Colonic mucosa (tissue), 4 donors: ENCODE measurements around the gene THRSP. TPM values are rescaled to one million over a fixed set of nuclear protein-coding genes. Genes with fewer than 3 reads are reported as not detected.
"Not testable (repeated sequence)": the region's sequence is repeated elsewhere in the genome, so short reads cannot be mapped to it uniquely, and the experiment has no call there.

Source experiments
- DNase-seq: peaks from one replicate; pipeline ENCODE4 v3.0.0-alpha.2; 2020
- H3K27ac ChIP-seq: fragments of 200-600 bp; one replicate; pipeline ENCODE4 v1.8.0; 2021
- H3K27me3 ChIP-seq: fragments of 200-600 bp; one replicate; pipeline ENCODE4 v1.8.0; 2021
- H3K36me3 ChIP-seq: fragments of 200-600 bp; one replicate; pipeline ENCODE4 v1.8.0; 2021
- H3K4me1 ChIP-seq: fragments of 200-600 bp; one replicate; pipeline ENCODE4 v1.8.0; 2021; ENCODE audit warnings: mild to moderate bottlenecking
- H3K4me3 ChIP-seq: fragments of 200-600 bp; one replicate; pipeline ENCODE4 v1.8.0; 2021
- H3K9ac ChIP-seq, 2 donors: one replicate each; pipeline ENCODE4 v1.7.0; 2013; ENCODE audit warnings: control low read depth in 2 of 2, low read depth in 2 of 2, low read length in 2 of 2
- H3K9me3 ChIP-seq: fragments of 200-600 bp; one replicate; pipeline ENCODE4 v1.8.0; 2021
- CTCF ChIP-seq: fragments of 200-600 bp; IDR thresholded peaks from one replicate; pipeline ENCODE4 v1.8.0; 2022; ENCODE audit warnings: antibody characterized with exemption, mild to moderate bottlenecking
- intact Hi-C: fragments of 100-400 bp; cut with DNase I; formaldehyde crosslinking; loops from one replicate; pipeline ENCODE4 v1.14.1; 2022
- total RNA-seq, 2 donors: library from RNA; stranded (reverse); fragmentation: NEBNext Ultra II Directional in 1 of 2; extraction: Animal tissue kit (Norgen Biotek cat#: 25700) in 1 of 2; gene quantifications; one replicate each; pipeline ENCODE4 v1.2.1, GENCODE V29; 2021
- donor health status: healthy.
- donor health status: DM: no; HTN: no; CAD: no.
- donor health status: DM: no; HTN: no; CAD: no.

Gene THRSP
- total RNA-seq, 2 donors from 2014 or later = 0.61 TPM; not detected in 1

GRCh38 chr11:78054971-78055370, 8.7 kb upstream of the THRSP start:
- Histone ChIP-seq H3K4me3 (no peak overlapping the region), H3K9ac (no peak overlapping the region), H3K27me3 (no peaks in the 10 kb centered on the region), H3K9me3 (no peaks in the 10 kb centered on the region), H3K36me3 (no peaks in the 10 kb centered on the region), H3K4me1 (no peaks in the 10 kb centered on the region), H3K27ac (no peak overlapping the region)
- no peak for DNase-seq
- intact Hi-C loops = no loop called here
- no peak for TF ChIP-seq CTCF

GRCh38 chr11:78056093-78056492, 7.6 kb upstream of the THRSP start:
- H3K9ac ChIP-seq = no peak overlapping the region
- no peak for TF ChIP-seq CTCF
- no peak overlapping the region for H3K4me3 ChIP-seq
- no peak for DNase-seq
- no peaks in the 10 kb centered on the region for H3K9me3 ChIP-seq
- no peak overlapping the region for H3K27ac ChIP-seq
- H3K36me3 ChIP-seq = no peaks in the 10 kb centered on the region
- H3K4me1 ChIP-seq = no peaks in the 10 kb centered on the region
- H3K27me3 ChIP-seq = no peaks in the 10 kb centered on the region
- intact Hi-C loops = no loop called here

GRCh38 chr11:78057462-78058055, 6.1 kb upstream of the THRSP start:
- H3K4me1 ChIP-seq = no peaks in the 10 kb centered on the region
- DNase-seq = no peak
- H3K36me3 ChIP-seq = no peaks in the 10 kb centered on the region
- no peak overlapping the region for H3K4me3 ChIP-seq
- H3K27ac ChIP-seq = no peak overlapping the region
- no peak for TF ChIP-seq CTCF
- no peaks in the 10 kb centered on the region for H3K9me3 ChIP-seq
- no peak overlapping the region for H3K9ac ChIP-seq
- intact Hi-C loops = no loop called here
- no peaks in the 10 kb centered on the region for H3K27me3 ChIP-seq

- DNase-seq, H3K27me3 ChIP-seq, H3K9me3 ChIP-seq, H3K9ac ChIP-seq, H3K36me3 ChIP-seq, H3K27ac ChIP-seq, intact Hi-C loops, H3K4me3 ChIP-seq, H3K4me1 ChIP-seq: not testable (repeated sequence)
Observed at GRCh38 chr11:78059749-78060328, 3.8 kb upstream of the THRSP start.

GRCh38 chr11:78060533-78060932, 3.1 kb upstream of the THRSP start:
- Histone ChIP-seq H3K27ac (no peak overlapping the region), H3K4me3 (no peak overlapping the region), H3K9me3 (no peaks in the 10 kb centered on the region), H3K27me3 (no peaks in the 10 kb centered on the region), H3K9ac (no peak overlapping the region), H3K4me1 (no peaks in the 10 kb centered on the region), H3K36me3 (no peaks in the 10 kb centered on the region)
- no peak for DNase-seq
- no peak for TF ChIP-seq CTCF
- intact Hi-C loops = no loop called here

GRCh38 chr11:78061088-78061920, 2.4 kb upstream of the THRSP start:
- intact Hi-C loops = no loop called here
- Histone ChIP-seq H3K4me1 (no peaks in the 10 kb centered on the region), H3K27me3 (no peaks in the 10 kb centered on the region), H3K27ac (no peak overlapping the region), H3K9ac (no peak overlapping the region), H3K36me3 (no peaks in the 10 kb centered on the region), H3K4me3 (no peak overlapping the region), H3K9me3 (no peaks in the 10 kb centered on the region)
- no peak for DNase-seq
- TF ChIP-seq CTCF = no peak
